T-helper 17 cell (primary cell): ENCODE data around the gene EPSTI1. TPM values are rescaled to one million over a fixed set of nuclear protein-coding genes. Genes with fewer than 3 reads are reported as not detected.
"Not testable (repeated sequence)": the region's sequence is repeated elsewhere in the genome, so short reads cannot be mapped to it uniquely, and the experiment has no call there.

Experiments used
- ATAC-seq: fragments of 150-1000 bp; cut with Tn5 transposase; 2 replicates; pipeline ENCODE4 v1.10.0; 2021; ENCODE audit warnings: mild to moderate bottlenecking, moderate library complexity
- DNase-seq, 3 donors: peaks; one replicate each; pipeline versions ENCODE4 v3.0.0 to v3.0.0-alpha.2; 2020 to 2021
- H3K9me3 ChIP-seq: one replicate; pipeline ENCODE4 v1.7.0; 2013; ENCODE audit warnings: low read length, mild to moderate bottlenecking; ENCODE audit not compliant: control insufficient read depth, poor library complexity, severe bottlenecking
- H3K27ac Mint-ChIP-seq: one replicate; pipeline ENCODE4 v1.8.0; 2022; ENCODE audit warnings: mild to moderate bottlenecking, moderate library complexity, mixed read lengths
- H3K27me3 Mint-ChIP-seq: one replicate; pipeline ENCODE4 v1.8.0; 2022; ENCODE audit warnings: mixed read lengths
- H3K36me3 Mint-ChIP-seq: one replicate; pipeline ENCODE4 v1.8.0; 2022; ENCODE audit warnings: low read depth, mixed read lengths
- H3K4me1 Mint-ChIP-seq: one replicate; pipeline ENCODE4 v1.8.0; 2022; ENCODE audit warnings: mild to moderate bottlenecking, mixed read lengths
- H3K4me3 Mint-ChIP-seq: one replicate; pipeline ENCODE4 v1.8.0; 2022; ENCODE audit warnings: mild to moderate bottlenecking, moderate library complexity, mixed read lengths
- total RNA-seq, 4 donors: library from RNA in 2 of 4; stranded (reverse) in 2 of 4; gene quantifications; one replicate each; pipeline ENCODE4 v1.2.3 and lab custom pipeline; 2022 to 2026

EPSTI1 gene
- total RNA-seq, 2 donors from 2014 or later: 27.3 to 44.0 TPM

DNA sequence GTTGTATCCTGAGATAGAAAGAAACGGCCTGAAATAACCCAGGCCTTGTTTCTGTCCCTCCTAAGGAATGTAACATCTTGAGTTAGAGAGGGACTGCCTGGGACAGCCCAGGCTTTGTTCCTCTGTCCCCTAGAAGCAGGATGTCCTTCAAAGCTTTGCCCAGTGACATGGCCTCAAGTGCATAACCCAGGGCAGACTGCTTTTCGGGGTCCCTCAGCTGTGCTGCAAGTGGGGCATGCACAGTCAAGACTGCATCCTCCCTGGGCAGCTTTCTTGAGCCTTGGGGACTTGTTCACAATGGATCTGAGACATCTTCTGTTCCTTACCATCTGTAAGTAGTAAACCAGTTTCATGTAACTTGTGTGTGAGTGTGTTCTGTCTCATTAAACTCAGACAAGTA is 7.5 kb upstream of the EPSTI1 start:
- no peak overlapping the region for H3K27ac Mint-ChIP-seq

GRCh38 chr13:42997381-42997780 is 5.3 kb upstream of the EPSTI1 start:
- ATAC-seq (no peak), DNase-seq (no peak)
- Mint-ChIP-seq H3K4me1 (peaks cover 8% of the 10 kb centered on the region), H3K27ac (no peak overlapping the region), H3K36me3 (peaks cover 8% of the 10 kb centered on the region), H3K27me3 (no peaks in the 10 kb centered on the region), H3K4me3 (no peak overlapping the region)
- no peaks in the 10 kb centered on the region for H3K9me3 ChIP-seq

More for the DNA sequence above, 7.5 kb upstream of the EPSTI1 start:
- ATAC-seq: no peak
- H3K36me3 Mint-ChIP-seq: peaks cover 8% of the 10 kb centered on the region
- no peak overlapping the region for H3K4me3 Mint-ChIP-seq
- no peaks in the 10 kb centered on the region for H3K9me3 ChIP-seq
- H3K27me3 Mint-ChIP-seq: no peaks in the 10 kb centered on the region
- no peak for DNase-seq
- no peaks in the 10 kb centered on the region for H3K4me1 Mint-ChIP-seq

GRCh38 chr13:42996584-42996983 is 4.5 kb upstream of the EPSTI1 start:
- no peak overlapping the region for H3K4me3 Mint-ChIP-seq

GRCh38 chr13:42994878-42995277 is 2.8 kb upstream of the EPSTI1 start:
- no peak for ATAC-seq
- H3K9me3 ChIP-seq: no peaks in the 10 kb centered on the region
- no peak overlapping the region for H3K4me3 Mint-ChIP-seq
- H3K4me1 Mint-ChIP-seq: peaks cover 27% of the 10 kb centered on the region
- no peak for DNase-seq
- H3K36me3 Mint-ChIP-seq: peaks cover 5% of the 10 kb centered on the region
- no peak overlapping the region for H3K27ac Mint-ChIP-seq
- no peaks in the 10 kb centered on the region for H3K27me3 Mint-ChIP-seq

More at GRCh38 chr13:42996584-42996983, 4.5 kb upstream of the EPSTI1 start:
- peaks cover 14% of the 10 kb centered on the region for H3K4me1 Mint-ChIP-seq
- no peaks in the 10 kb centered on the region for H3K9me3 ChIP-seq
- H3K27ac Mint-ChIP-seq: peak overlapping the region; percentile 49
- no peak for DNase-seq
- peaks cover 3% of the 10 kb centered on the region for H3K36me3 Mint-ChIP-seq
- no peak for ATAC-seq
- H3K27me3 Mint-ChIP-seq: no peaks in the 10 kb centered on the region

DNA sequence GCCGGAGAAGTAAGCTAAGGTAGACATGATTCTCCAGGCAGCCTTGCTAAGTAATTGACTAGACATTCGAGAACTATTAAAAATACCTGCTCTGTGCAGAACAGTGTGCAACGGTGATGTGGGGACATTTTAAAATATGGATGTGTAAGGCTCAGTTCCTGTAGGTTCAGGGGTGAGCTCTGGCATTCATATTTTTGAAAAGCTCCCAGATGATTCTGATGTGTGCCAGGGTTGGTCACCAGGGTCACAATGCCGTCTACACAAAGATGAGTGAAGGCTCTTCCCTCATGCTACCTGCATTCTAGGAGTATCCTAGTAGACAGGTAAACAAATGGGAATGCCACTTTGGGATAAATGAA is 702 bp upstream of the EPSTI1 start:
- Mint-ChIP-seq H3K4me3 (peak overlapping the region; percentile 96), H3K36me3 (peaks cover 4% of the 10 kb centered on the region), H3K4me1 (peaks cover 32% of the 10 kb centered on the region), H3K27me3 (no peaks in the 10 kb centered on the region), H3K27ac (peak overlapping the region; percentile 99)
- no peak for DNase-seq
- H3K9me3 ChIP-seq: no peaks in the 10 kb centered on the region
- no peak for ATAC-seq

- not testable (repeated sequence) for H3K27me3 Mint-ChIP-seq, DNase-seq, H3K9me3 ChIP-seq, H3K36me3 Mint-ChIP-seq, ATAC-seq
- peak overlapping the region; percentile 99 for H3K27ac Mint-ChIP-seq
- H3K4me1 Mint-ChIP-seq: peaks cover 37% of the 10 kb centered on the region
- peak overlapping the region; percentile 96 for H3K4me3 Mint-ChIP-seq
These were observed 676 bp downstream of the EPSTI1 start for GRCh38 chr13:42991233-42991897.

DNA sequence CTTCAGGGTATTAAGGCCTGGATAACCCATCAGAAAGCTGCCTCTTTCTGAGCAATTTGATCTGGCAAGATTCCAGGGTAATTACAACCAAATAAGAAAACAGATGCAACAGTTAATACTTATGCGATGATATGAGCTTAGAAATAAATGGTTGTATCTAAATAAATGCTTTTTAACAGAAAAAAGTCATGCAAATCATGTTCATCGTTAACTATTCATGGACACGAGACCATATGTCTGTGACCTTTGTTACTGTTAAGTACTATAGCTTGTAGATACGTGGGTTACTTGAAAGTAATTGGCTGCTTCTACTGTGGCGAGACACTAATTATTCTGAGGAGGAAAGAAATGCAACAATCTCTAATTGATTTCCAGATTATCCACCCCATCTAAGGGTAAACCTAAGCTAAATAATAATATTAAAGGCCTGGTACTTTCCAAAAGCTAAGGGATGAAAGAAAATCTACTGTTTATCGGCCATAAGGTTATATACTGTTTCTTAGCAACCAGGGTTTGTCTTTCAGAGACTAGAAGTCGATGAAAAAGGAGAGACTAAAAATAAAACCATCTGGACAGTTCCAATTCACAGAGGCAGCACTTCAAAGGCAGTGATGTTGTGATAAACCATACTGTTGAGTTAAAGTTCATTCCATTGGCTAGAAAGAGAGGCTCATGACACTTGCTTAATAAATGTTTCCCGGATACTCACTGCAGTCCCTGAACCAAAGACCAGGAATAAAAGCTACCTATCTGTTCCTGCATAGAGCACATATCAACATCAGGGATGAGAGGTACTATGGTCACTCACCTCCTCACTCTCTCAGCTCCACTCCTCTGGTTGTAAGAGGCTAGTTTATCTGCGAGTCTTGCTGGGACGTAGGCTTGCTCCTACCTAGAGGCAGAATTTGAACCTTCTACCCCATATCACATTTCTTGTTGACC is 1.5 kb downstream of the EPSTI1 start:
- peak overlapping the region; percentile 99 for H3K27ac Mint-ChIP-seq
- peak; percentile 53 for ATAC-seq
- no peaks in the 10 kb centered on the region for H3K27me3 Mint-ChIP-seq
- DNase-seq: no peak
- H3K36me3 Mint-ChIP-seq: peaks cover 5% of the 10 kb centered on the region
- H3K4me3 Mint-ChIP-seq: peak overlapping the region; percentile 96
- no peaks in the 10 kb centered on the region for H3K9me3 ChIP-seq
- peaks cover 42% of the 10 kb centered on the region for H3K4me1 Mint-ChIP-seq

DNA sequence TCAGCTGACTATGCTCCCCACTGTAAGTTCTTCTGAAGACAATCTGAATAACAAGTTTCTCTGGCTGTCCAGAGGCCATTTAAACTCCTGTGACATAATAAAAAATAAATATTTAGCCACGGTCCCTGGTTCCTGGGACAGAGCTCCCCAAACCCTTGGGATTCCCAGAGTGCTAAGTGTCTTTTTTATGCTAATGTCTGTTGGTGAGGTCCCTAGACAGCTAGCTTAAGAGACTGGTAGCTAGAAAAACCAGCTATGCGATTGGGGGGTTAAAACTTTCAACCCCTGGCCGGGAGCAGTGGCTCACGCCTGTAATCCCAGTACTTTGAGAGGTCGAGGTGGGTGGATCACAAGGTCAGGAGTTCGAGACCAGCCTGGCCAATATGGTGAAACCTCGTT is 5.9 kb downstream of the EPSTI1 start:
- Mint-ChIP-seq H3K27me3 (no peaks in the 10 kb centered on the region), H3K4me1 (peaks cover 51% of the 10 kb centered on the region), H3K36me3 (peaks cover 9% of the 10 kb centered on the region), H3K27ac (peak overlapping the region; percentile 63), H3K4me3 (no peak overlapping the region)
- no peak for DNase-seq
- H3K9me3 ChIP-seq: no peaks in the 10 kb centered on the region
- no peak for ATAC-seq

GRCh38 chr13:42985312-42986175 is 6.5 kb downstream of the EPSTI1 start:
- H3K9me3 ChIP-seq: no peaks in the 10 kb centered on the region
- Mint-ChIP-seq H3K27ac (peak overlapping the region; percentile 63), H3K27me3 (no peaks in the 10 kb centered on the region), H3K4me3 (peak overlapping the region; percentile 28), H3K4me1 (peaks cover 45% of the 10 kb centered on the region), H3K36me3 (peaks cover 5% of the 10 kb centered on the region)
- DNase-seq: no peak
- ATAC-seq: no peak

- DNase-seq (no peak), ATAC-seq (no peak)
- H3K27ac Mint-ChIP-seq: no peak overlapping the region
- peaks cover 44% of the 10 kb centered on the region for H3K4me1 Mint-ChIP-seq
- H3K4me3 Mint-ChIP-seq: peak overlapping the region; percentile 0
- no peaks in the 10 kb centered on the region for H3K9me3 ChIP-seq
- peaks cover 8% of the 10 kb centered on the region for H3K36me3 Mint-ChIP-seq
- H3K27me3 Mint-ChIP-seq: no peaks in the 10 kb centered on the region
These were observed 7.3 kb downstream of the EPSTI1 start for GRCh38 chr13:42984691-42985090.

GRCh38 chr13:42984026-42984425 is 8.0 kb downstream of the EPSTI1 start:
- Mint-ChIP-seq H3K27ac (peak overlapping the region; percentile 27), H3K4me1 (peaks cover 42% of the 10 kb centered on the region), H3K36me3 (peaks cover 8% of the 10 kb centered on the region), H3K27me3 (no peaks in the 10 kb centered on the region), H3K4me3 (no peak overlapping the region)
- DNase-seq (no peak), ATAC-seq (no peak)
- no peaks in the 10 kb centered on the region for H3K9me3 ChIP-seq

- H3K36me3 Mint-ChIP-seq: peaks cover 10% of the 10 kb centered on the region
- H3K9me3 ChIP-seq: no peaks in the 10 kb centered on the region
- no peak for ATAC-seq
These were observed 10.2 kb downstream of the EPSTI1 start for GRCh38 chr13:42981853-42982252.

GRCh38 chr13:42981317-42981716 is 10.7 kb downstream of the EPSTI1 start:
- H3K9me3 ChIP-seq: no peaks in the 10 kb centered on the region
- no peak for ATAC-seq
- H3K36me3 Mint-ChIP-seq: peaks cover 10% of the 10 kb centered on the region
- H3K27me3 Mint-ChIP-seq: no peaks in the 10 kb centered on the region
- no peak overlapping the region for H3K4me3 Mint-ChIP-seq
- H3K4me1 Mint-ChIP-seq: peaks cover 37% of the 10 kb centered on the region
- DNase-seq: no peak
- peak overlapping the region; percentile 8 for H3K27ac Mint-ChIP-seq

More at GRCh38 chr13:42981853-42982252, 10.2 kb downstream of the EPSTI1 start:
- Mint-ChIP-seq H3K27ac (peak overlapping the region; percentile 62), H3K27me3 (no peaks in the 10 kb centered on the region), H3K4me1 (peaks cover 37% of the 10 kb centered on the region), H3K4me3 (no peak overlapping the region)
- DNase-seq: no peak
